ENCODE results near the gene RAD21L1.

The RAD21L1 gene

DNA sequence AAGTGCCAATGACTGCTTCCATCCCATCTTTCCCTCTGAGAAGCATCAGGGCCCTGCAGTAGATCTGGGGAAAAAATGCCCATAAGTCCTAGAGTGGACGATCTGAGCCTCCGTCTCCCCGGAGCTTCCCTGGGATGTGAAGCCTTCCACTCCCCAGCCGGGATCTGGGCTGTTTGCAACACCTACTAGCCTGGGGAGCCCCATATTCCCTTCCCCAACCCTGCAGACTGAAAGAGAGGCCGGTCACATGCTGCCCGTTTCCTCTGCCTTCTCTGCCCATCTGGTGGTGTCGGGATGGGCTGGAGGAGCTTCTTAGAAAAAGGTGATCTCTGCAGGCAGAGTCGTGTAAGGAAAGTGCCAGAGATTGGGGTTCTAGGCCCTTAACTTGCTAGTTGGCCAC is 41.3 kb downstream of the RAD21L1 start:
- no peak for DNase-seq (ENCODE audit: low read depth, low spot score)
- H3K27ac ChIP-seq: no peak overlapping the region

GRCh38 chr20:1267809-1268374 is 42.0 kb downstream of the RAD21L1 start:
- DNase-seq (ENCODE audit: low read depth, low spot score): no peak
- H3K27ac ChIP-seq: no peak overlapping the region

DNA sequence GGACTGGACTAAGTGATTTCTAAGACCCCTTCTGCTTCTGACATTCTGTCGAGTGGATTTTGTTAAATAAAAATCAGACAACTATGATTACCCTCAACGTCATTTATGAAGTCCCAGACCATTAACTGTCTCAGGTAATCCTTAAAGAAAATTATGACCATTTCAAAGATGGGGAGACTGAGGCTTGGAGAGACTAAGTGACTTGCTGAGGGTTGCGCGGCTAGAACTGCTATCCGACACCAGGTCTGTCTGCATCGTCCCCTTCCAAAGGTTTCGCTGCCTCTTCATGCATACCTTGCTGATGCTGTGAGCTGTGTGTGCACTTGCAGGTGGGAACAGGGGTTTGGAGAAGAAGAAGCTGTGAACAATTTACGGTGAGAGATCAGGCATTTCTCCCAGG is 43.4 kb downstream of the RAD21L1 start:
- H3K27ac ChIP-seq: no peak overlapping the region
- DNase-seq (ENCODE audit: low read depth, low spot score): no peak

GRCh38 chr20:1269850-1270249 is 44.0 kb downstream of the RAD21L1 start:
- no peak for DNase-seq (ENCODE audit: low read depth, low spot score)
- H3K27ac ChIP-seq: no peak overlapping the region

- no peak for DNase-seq (ENCODE audit: low read depth, low spot score)
- no peak overlapping the region for H3K27ac ChIP-seq
Observed at GRCh38 chr20:1272368-1273100, 46.7 kb downstream of the RAD21L1 start.

DNA sequence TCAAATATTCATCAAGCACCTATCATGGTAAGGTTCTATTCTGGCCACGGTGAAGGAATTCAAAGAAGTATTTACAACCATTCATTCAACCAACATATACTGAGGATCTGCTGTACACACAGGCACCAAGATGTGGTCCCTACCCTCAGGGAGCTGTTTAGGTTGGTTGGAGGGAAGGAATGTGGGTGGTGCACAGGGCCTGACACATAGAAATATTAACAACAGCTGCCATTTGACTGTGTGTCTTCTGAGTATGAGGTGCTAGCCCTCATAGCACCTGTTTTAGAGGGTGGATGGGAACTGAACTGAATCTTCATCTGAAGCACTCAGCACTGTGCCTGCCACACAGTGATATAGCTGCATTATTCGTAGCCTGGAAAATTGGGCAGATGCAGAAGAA is 47.5 kb downstream of the RAD21L1 start:
- DNase-seq (ENCODE audit: low read depth, low spot score): no peak
- H3K27ac ChIP-seq: no peak overlapping the region

- DNase-seq (ENCODE audit: low read depth, low spot score): no peak
- H3K27ac ChIP-seq: no peak overlapping the region
Observed at GRCh38 chr20:1274485-1275311, 48.9 kb downstream of the RAD21L1 start.

DNA sequence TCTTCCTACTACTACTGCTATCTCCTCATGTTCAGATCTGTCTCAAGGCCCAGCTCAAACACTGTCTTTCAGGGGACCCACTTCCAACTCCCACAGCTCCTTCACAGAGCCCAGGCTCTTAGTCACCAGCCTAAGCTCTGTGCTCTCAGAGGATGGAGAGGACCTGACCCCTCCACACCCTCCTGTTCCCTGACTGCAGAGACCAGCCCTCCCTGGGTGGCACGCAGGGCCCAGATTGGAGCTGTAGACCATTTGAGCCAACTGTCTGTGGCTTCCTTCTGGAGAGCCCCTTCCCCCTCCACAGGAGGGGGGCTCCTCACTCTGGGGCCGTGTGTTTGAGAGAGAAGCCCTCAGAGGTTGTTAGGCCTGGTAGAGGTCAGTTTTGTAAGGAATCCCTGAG is 50.1 kb downstream of the RAD21L1 start:
- DNase-seq (ENCODE audit: low read depth, low spot score): no peak
- H3K27ac ChIP-seq: no peak overlapping the region

DNA sequence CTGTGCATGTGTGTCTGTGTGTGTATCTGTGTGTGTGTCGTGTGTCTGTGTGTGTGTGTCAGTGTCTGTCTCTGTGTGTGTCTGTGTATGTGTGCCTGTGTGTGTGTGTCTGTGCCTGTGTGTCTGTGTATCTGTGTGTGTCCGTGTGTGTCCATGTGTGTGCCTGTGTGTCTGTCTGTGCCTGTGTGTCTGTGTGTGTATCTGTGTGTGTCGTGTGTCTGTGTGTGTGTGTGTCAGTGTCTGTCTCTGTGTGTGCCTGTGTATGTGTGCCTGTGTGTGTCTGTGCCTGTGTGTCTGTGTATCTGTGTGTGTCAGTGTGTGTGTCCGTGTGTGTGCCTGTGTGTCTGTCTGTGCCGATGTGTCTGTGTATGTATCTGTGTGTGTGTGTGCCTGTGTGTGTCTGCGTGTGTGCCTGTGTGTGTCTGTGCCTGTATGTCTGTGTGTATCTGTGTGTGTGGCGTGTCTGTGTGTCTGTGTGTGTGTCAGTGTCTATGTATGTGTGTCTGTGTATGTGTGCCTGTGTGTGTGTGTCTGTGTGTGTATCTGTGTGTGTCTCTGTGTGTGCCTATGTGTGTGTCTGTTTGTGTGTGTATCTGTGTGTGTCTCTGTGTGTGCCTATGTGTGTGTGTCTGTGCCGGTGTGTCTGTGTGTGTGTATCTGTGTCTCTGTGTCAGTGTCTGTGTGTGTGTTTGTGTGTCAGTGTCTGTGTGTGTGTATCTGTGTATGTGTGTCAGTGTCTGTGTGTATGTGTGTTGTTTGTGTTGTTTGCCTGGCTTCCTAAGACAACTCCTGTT is 51.9 kb downstream of the RAD21L1 start:
- H3K27ac ChIP-seq: no peak overlapping the region
- DNase-seq (ENCODE audit: low read depth, low spot score): no peak

- no peak for DNase-seq (ENCODE audit: low read depth, low spot score)
- no peak overlapping the region for H3K27ac ChIP-seq
Observed at GRCh38 chr20:1278993-1279392, 53.1 kb downstream of the RAD21L1 start.

GRCh38 chr20:1280195-1281102 is 54.6 kb downstream of the RAD21L1 start:
- DNase-seq (ENCODE audit: low read depth, low spot score): no peak
- H3K27ac ChIP-seq: no peak overlapping the region

- no peak for DNase-seq (ENCODE audit: low read depth, low spot score)
- H3K27ac ChIP-seq: no peak overlapping the region
Observed at GRCh38 chr20:1281279-1282057, 55.6 kb downstream of the RAD21L1 start.

DNA sequence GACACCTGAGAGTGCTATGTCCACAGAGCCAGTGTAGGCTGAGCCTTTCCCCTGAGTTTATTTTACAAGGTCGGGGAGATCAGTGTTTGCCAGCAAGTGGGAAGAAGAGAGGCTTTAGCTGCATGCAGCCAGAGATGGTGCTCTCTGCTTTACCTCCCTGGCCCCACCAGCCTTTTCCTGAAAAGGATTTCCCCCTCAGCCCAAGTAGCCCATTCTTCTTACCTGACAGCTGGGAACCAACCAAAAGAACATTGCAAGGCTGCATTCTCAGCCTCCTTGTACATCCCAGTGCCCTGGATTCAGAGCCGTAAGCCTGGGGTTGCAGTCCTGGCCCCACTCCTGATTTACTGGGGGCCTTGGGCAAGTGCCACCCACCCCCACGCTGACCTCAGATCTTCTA is 57.1 kb downstream of the RAD21L1 start:
- no peak overlapping the region for H3K27ac ChIP-seq
- no peak for DNase-seq (ENCODE audit: low read depth, low spot score)

DNA sequence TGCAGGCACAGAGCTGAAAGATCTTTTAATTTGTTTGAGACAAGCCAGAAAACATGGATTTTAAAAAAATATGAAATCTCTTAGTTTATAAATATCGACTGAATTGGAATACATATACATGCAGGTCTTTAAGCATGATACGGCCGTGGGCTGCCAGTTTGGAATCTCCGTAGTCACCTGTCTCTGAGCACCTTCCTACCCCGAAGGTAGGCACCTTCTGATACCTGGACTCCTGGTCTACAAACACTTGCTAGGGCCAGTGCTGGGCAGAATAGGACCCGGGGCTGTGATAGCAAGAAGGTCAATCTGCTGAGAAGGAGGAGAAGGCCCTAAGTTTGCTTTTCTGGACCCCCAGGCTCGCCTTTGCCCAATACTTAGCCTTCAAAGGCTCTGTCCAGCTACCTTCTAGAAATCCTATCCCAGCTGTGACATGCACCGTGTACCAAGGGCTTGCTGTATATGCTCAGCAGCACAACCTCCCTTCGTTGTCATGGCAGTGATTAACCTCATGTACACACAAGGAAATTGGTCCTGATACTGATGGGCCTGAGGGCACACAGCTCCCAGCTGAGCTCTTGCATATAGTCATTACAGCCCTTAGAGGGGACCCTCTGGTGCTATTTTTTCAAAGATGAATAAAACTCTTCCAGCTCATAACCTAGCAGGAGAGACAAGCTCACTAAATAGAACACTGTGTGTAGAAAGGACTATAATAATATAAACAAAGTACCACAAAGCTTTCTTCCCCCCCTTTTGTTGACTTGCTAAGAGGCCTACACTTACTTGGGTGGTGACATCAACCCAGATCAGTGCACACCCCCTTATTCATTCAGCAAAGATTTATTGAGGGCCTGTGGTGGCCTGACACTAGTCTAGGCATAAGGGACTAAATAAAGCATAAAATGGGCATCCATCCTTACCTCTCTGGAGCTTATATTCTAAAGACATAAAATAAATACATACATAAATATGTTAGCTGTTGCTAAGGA is 58.0 kb downstream of the RAD21L1 start:
- no peak overlapping the region for H3K27ac ChIP-seq
- DNase-seq (ENCODE audit: low read depth, low spot score): no peak

DNA sequence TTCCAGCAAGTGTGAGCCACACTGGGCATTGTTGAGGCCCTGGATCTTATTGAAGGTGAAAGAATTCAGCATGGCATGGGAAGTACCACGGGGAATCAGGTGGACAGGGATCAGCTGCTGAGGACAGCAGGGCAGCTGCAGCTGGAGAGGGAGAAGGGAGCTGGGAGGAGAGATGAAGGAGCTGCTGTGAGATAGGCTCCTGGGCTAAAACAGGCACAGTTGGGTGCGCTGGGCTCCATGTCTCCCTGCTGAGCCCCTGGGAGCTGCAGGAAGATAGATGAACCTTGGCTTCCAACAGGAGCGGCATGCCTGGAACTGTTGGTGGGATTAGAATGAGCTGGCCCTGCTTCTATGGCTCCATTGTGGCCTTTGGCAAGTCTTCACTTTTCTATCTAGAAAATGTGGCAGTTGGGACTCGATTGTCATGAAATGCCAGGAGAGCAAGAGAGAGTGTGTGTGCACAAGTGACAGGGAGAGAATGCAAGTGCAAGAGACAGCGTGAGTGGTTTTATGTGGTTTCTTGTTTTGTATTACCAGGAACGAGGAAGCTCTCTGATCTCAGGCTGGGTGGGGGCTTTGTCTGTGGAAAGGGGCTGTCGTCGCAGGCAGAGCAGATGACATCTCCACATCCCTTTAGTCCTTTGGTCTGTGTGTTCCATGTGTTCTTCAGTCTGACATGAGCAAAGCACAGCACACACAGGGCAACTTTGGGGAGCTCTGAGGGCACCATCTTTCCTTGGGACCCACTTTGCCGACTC is 60.6 kb downstream of the RAD21L1 start:
- H3K27ac ChIP-seq: no peak overlapping the region
- no peak for DNase-seq (ENCODE audit: low read depth, low spot score)

DNA sequence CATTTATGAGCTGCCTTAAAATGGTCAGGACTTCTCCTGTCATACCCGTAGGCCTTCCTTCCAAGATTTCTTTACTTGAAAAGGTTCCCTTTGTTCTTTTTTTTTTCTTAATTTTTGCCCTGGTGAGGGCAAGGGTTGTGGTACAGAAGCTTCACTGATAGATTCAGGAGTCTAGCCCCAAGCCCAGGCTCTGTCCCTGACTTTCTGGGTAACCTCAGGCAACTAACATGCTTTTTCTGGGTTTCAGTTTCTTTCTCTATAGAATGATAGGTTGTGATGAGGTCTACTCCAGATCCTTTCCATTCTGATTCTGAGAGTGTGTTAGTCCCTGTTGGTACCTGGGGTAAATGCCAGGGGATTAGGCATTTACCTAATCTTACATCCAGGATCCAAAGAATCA is 61.5 kb downstream of the RAD21L1 start:
- DNase-seq (ENCODE audit: low read depth, low spot score): no peak
- H3K27ac ChIP-seq: no peak overlapping the region
